Measurements from ENCODE around the gene FCRL6. TPM values are rescaled to one million over a fixed set of nuclear protein-coding genes. Genes with fewer than 3 reads are reported as not detected.

The FCRL6 gene
- total and polyA plus RNA-seq, 2 of the 13 experiments (the other 11 are each of a cell fraction or from before 2014, with no cell fraction given) = not detected

DNA sequence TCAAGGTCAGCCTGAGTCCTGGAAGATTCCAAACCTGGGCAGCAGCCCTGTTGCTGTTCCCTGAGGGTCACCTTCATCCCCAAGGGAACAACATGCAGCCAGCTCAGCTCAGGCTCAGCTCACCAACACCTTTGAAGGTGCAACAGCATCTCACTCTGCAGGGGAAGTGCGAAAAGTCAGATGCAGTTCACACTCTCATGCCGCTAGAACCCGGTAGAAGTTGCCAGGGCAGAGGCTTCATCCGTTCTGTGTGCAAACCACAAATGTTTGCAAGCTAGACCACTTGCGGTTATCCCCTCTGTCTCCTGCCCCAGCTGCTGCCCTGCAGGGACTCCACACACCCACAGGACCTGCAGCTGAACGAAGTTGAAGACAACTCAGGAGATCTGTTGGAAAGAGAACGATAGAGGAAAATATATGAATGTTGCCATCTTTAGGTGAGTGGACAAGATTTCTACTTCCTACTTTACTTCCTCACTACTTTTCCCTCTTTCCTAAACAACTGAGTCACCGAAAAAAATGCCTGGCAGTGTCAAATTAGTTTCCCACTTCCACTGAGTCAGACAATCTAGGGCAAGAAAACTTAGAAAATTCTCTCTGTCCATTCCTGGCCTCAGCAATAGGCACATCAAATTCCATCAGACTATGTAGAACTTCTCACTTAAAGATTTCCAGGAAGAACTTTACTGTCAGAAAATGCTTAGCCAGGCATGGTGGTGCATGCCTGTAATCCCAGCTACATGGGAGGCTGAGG, 1.8 kb upstream of the FCRL6 start (continued):
- TF ChIP-seq, protein P1, sequence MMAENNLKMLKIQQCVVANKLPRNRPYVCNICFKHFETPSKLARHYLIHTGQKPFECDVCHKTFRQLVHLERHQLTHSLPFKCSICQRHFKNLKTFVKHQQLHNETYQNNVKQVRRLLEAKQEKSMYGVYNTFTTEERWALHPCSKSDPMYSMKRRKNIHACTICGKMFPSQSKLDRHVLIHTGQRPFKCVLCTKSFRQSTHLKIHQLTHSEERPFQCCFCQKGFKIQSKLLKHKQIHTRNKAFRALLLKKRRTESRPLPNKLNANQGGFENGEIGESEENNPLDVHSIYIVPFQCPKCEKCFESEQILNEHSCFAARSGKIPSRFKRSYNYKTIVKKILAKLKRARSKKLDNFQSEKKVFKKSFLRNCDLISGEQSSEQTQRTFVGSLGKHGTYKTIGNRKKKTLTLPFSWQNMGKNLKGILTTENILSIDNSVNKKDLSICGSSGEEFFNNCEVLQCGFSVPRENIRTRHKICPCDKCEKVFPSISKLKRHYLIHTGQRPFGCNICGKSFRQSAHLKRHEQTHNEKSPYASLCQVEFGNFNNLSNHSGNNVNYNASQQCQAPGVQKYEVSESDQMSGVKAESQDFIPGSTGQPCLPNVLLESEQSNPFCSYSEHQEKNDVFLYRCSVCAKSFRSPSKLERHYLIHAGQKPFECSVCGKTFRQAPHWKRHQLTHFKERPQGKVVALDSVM (CRISPR knock-in tag; IDR thresholded peaks at IDR 0.05) = no peak
- TF ChIP-seq, protein P2, sequence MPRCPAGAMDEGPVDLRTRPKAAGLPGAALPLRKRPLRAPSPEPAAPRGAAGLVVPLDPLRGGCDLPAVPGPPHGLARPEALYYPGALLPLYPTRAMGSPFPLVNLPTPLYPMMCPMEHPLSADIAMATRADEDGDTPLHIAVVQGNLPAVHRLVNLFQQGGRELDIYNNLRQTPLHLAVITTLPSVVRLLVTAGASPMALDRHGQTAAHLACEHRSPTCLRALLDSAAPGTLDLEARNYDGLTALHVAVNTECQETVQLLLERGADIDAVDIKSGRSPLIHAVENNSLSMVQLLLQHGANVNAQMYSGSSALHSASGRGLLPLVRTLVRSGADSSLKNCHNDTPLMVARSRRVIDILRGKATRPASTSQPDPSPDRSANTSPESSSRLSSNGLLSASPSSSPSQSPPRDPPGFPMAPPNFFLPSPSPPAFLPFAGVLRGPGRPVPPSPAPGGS (CRISPR knock-in tag; IDR thresholded peaks at IDR 0.05) = no peak
- TF ChIP-seq ZBTB21 (CRISPR knock-in tag; IDR thresholded peaks at IDR 0.05) (no peak), XBP1 (CRISPR knock-in tag; IDR thresholded peaks at IDR 0.05) (no peak), RARA (CRISPR knock-in tag; IDR thresholded peaks at IDR 0.05) (no peak), NFE2L1 (CRISPR knock-in tag; IDR thresholded peaks at IDR 0.05; ENCODE audit: borderline replicate concordance) (no peak), ATF1 (CRISPR knock-in tag; IDR thresholded peaks at IDR 0.05) (no peak), WIZ (CRISPR knock-in tag; IDR thresholded peaks at IDR 0.05) (no peak), ZNF674 (CRISPR knock-in tag; IDR thresholded peaks at IDR 0.05; ENCODE audit: low read depth) (no peak), MTA3 (CRISPR knock-in tag; IDR thresholded peaks at IDR 0.05) (no peak)
- TF ChIP-seq, protein P3, sequence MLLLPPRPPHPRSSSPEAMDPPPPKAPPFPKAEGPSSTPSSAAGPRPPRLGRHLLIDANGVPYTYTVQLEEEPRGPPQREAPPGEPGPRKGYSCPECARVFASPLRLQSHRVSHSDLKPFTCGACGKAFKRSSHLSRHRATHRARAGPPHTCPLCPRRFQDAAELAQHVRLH (CRISPR knock-in tag; IDR thresholded peaks at IDR 0.05; ENCODE audit: borderline replicate concordance, low read depth) = no peak
- TF ChIP-seq, protein P4, sequence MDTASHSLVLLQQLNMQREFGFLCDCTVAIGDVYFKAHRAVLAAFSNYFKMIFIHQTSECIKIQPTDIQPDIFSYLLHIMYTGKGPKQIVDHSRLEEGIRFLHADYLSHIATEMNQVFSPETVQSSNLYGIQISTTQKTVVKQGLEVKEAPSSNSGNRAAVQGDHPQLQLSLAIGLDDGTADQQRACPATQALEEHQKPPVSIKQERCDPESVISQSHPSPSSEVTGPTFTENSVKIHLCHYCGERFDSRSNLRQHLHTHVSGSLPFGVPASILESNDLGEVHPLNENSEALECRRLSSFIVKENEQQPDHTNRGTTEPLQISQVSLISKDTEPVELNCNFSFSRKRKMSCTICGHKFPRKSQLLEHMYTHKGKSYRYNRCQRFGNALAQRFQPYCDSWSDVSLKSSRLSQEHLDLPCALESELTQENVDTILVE (CRISPR knock-in tag; IDR thresholded peaks at IDR 0.05) = no peak

Measured in HepG2 (cell line).